Activated T-cell treated with anti-CD3 and anti-CD28 coated beads, Interleukin-2, amount 50 U/mL, for 4 hours (primary cell): ENCODE measurements around the gene STON1. TPM values are rescaled to one million over a fixed set of nuclear protein-coding genes. Genes with fewer than 3 reads are reported as not detected.

ENCODE experiments used
- total RNA-seq, 3 donors: library from RNA; stranded (reverse); gene quantifications; one replicate each; pipeline ENCODE4 v1.2.1, GENCODE V29; 2021

The STON1 gene
- total RNA-seq, 3 donors from 2014 or later, result 0.46 to 0.76 (median 0.53) TPM

Other genes with a start within 250 kb of the STON1 start
- gene FOXN2, start 215.5 kb upstream of the STON1 start, total RNA-seq, result 10 to 100 TPM; 40.1 to 47.5 (median 44.9) TPM
- 10 to 100 TPM in 2 of 3 donors, 1 to 10 TPM in 1; 9.0 to 16.3 (median 11.8) TPM for gene PPP1R21, start 89.4 kb upstream of the STON1 start, total RNA-seq
- gene GTF2A1L, start 87.7 kb downstream of the STON1 start, total RNA-seq, result not detected
- gene LHCGR, start 225.6 kb downstream of the STON1 start, total RNA-seq, result not detected